GM19043 (cell line): ENCODE measurements around the gene FAM237A.

ENCODE experiments used
- ATAC-seq: cut with Tn5 transposase; IDR thresholded peaks from one replicate; pipeline ENCODE4 v1.9.1; 2021; ENCODE audit warnings: low read depth; ENCODE audit not compliant: unreplicated experiment

The FAM237A gene

GRCh38 chr2:206688453-206688852, 46.2 kb downstream of the FAM237A start:
- no peak for ATAC-seq

- ATAC-seq = no peak
Measured at GRCh38 chr2:206688990-206689389, 46.7 kb downstream of the FAM237A start.

GRCh38 chr2:206692971-206693370, 50.7 kb downstream of the FAM237A start:
- no peak for ATAC-seq

- no peak for ATAC-seq
Measured at GRCh38 chr2:206693399-206694137, 51.3 kb downstream of the FAM237A start.

GRCh38 chr2:206696910-206697309, 54.6 kb downstream of the FAM237A start:
- ATAC-seq = no peak

GRCh38 chr2:206698811-206699210, 56.5 kb downstream of the FAM237A start:
- no peak for ATAC-seq
